Endodermal cell (in vitro differentiated cells): Measurements from ENCODE around the gene DIPK1A. TPM values are rescaled to one million over a fixed set of nuclear protein-coding genes. Genes with fewer than 3 reads are reported as not detected.

Source experiments
- DNase-seq: peaks from one replicate; pipeline ENCODE4 v3.0.0-alpha.2; 2017
- H3K27ac ChIP-seq: 2 replicates; pipeline ENCODE4 v1.5.1; 2013; ENCODE audit warnings: mild to moderate bottlenecking, low read depth, low read length, moderate library complexity
- H3K27me3 ChIP-seq: 2 replicates; pipeline ENCODE4 v1.6.1; 2013; ENCODE audit warnings: mild to moderate bottlenecking, low read length, moderate library complexity; ENCODE audit not compliant: insufficient read depth, control insufficient read depth, poor library complexity, severe bottlenecking
- H3K36me3 ChIP-seq: 2 replicates; pipeline ENCODE4 v1.7.0; 2013; ENCODE audit warnings: mild to moderate bottlenecking, low read length, moderate library complexity; ENCODE audit not compliant: control insufficient read depth, insufficient read depth
- H3K4me1 ChIP-seq: one replicate; pipeline ENCODE4 v1.7.0; 2013; ENCODE audit warnings: low read length; ENCODE audit not compliant: control insufficient read depth, insufficient read depth
- H3K4me3 ChIP-seq: 2 replicates; pipeline ENCODE4 v1.5.1; 2013; ENCODE audit warnings: mild to moderate bottlenecking, low read length, moderate library complexity
- H3K9ac ChIP-seq: 2 replicates; pipeline ENCODE4 v1.6.1; 2013; ENCODE audit warnings: mild to moderate bottlenecking, low read length, moderate library complexity; ENCODE audit not compliant: poor library complexity, severe bottlenecking; ENCODE audit errors: extremely low read depth
- H3K9me3 ChIP-seq: 2 replicates; pipeline ENCODE4 v1.6.1; 2013; ENCODE audit warnings: mild to moderate bottlenecking, low read length, moderate library complexity; ENCODE audit not compliant: control insufficient read depth
- H3K27ac Mint-ChIP-seq: 2 replicates; pipeline ENCODE4 v1.8.0; 2020; ENCODE audit warnings: mixed read lengths
- H3K27me3 Mint-ChIP-seq: 2 replicates; pipeline ENCODE4 v1.8.0; 2021; ENCODE audit warnings: mild to moderate bottlenecking, mixed read lengths; ENCODE audit not compliant: insufficient read depth
- H3K36me3 Mint-ChIP-seq: 2 replicates; pipeline ENCODE4 v1.8.0; 2020; ENCODE audit warnings: low read depth, mixed read lengths
- H3K4me1 Mint-ChIP-seq: 2 replicates; pipeline ENCODE4 v1.8.0; 2020; ENCODE audit warnings: mixed read lengths
- H3K4me3 Mint-ChIP-seq: 2 replicates; pipeline ENCODE4 v1.8.0; 2020; ENCODE audit warnings: mild to moderate bottlenecking, moderate library complexity, mixed read lengths
- H3K9me3 Mint-ChIP-seq: 2 replicates; pipeline ENCODE4 v1.8.0; 2020; ENCODE audit warnings: mild to moderate bottlenecking, mixed read lengths
- CTCF ChIP-seq: fragments of 200-600 bp; sonication (generic); conservative IDR thresholded peaks from 2 replicates; pipeline ENCODE4 v1.5.0; 2021; ENCODE audit warnings: antibody characterized with exemption, mild to moderate bottlenecking
- WGBS, 2 experiments: methylation state at CpG; one replicate each; pipeline versions ENCODE4 v1.1.5 to v1.1.7; 2013; ENCODE audit warnings: missing lambda C conversion rate in 2 of 2, mixed read lengths in 1 of 2; ENCODE audit not compliant: insufficient coverage in 1 of 2, insufficient read length in 1 of 2; 5-methylcytosine and 5-hydroxymethylcytosine counted together
- total RNA-seq, 2 donors: library from RNA; stranded (reverse); fragmentation: NEBNext Ultra II Directional in 1 of 2; extraction: Animal tissue kit (Norgen Biotek cat#: 25700) in 1 of 2; gene quantifications; 2 replicates in 1 of 2; 3 replicates in 1 of 2; pipeline ENCODE4 v1.2.1, GENCODE V29; 2021

Gene DIPK1A
- total RNA-seq, 2 donors from 2014 or later: 4.0 to 6.6 TPM

GRCh38 chr1:92808381-92808780 is 152.9 kb downstream of the DIPK1A start:
- H3K4me1 Mint-ChIP-seq: peaks cover 5% of the 10 kb centered on the region

GRCh38 chr1:92805216-92805615 is 156.0 kb downstream of the DIPK1A start:
- Mint-ChIP-seq H3K36me3 (peaks cover 6% of the 10 kb centered on the region), H3K27ac (peak overlapping the region; percentile 80)
- peak overlapping the region; percentile 18 for H3K9ac ChIP-seq

More at GRCh38 chr1:92808381-92808780, 152.9 kb downstream of the DIPK1A start:
- Mint-ChIP-seq H3K27me3 (peaks cover 4% of the 10 kb centered on the region), H3K36me3 (peaks cover 6% of the 10 kb centered on the region), H3K27ac (no peak overlapping the region), H3K9me3 (peaks cover 14% of the 10 kb centered on the region), H3K4me3 (no peak overlapping the region)
- Histone ChIP-seq H3K4me1 (no peaks in the 10 kb centered on the region), H3K9ac (no peak overlapping the region), H3K27me3 (no peaks in the 10 kb centered on the region), H3K36me3 (no peaks in the 10 kb centered on the region), H3K4me3 (no peak overlapping the region), H3K9me3 (peaks cover 9% of the 10 kb centered on the region), H3K27ac (no peak overlapping the region)
- no peak for DNase-seq
- TF ChIP-seq CTCF: no peak

GRCh38 chr1:92804721-92805201 is 156.5 kb downstream of the DIPK1A start:
- Histone ChIP-seq H3K4me1 (no peaks in the 10 kb centered on the region), H3K4me3 (peak overlapping the region; percentile 10), H3K9ac (peak overlapping the region; percentile 18), H3K27me3 (no peaks in the 10 kb centered on the region), H3K36me3 (no peaks in the 10 kb centered on the region), H3K27ac (no peak overlapping the region), H3K9me3 (peaks cover 9% of the 10 kb centered on the region)
- H3K4me3 Mint-ChIP-seq: no peak overlapping the region
- H3K9me3 Mint-ChIP-seq: peaks cover 14% of the 10 kb centered on the region
- peaks cover 6% of the 10 kb centered on the region for H3K36me3 Mint-ChIP-seq
- peaks cover 4% of the 10 kb centered on the region for H3K27me3 Mint-ChIP-seq
- H3K4me1 Mint-ChIP-seq: peaks cover 5% of the 10 kb centered on the region
- peak; percentile 79 for DNase-seq
- H3K27ac Mint-ChIP-seq: peak overlapping the region; percentile 80
- WGBS, 2 experiments: 65 to 83% methylated on average over 7 of the region's 7 CpGs
- no peak for TF ChIP-seq CTCF

More at GRCh38 chr1:92805216-92805615, 156.0 kb downstream of the DIPK1A start:
- peaks cover 4% of the 10 kb centered on the region for H3K27me3 Mint-ChIP-seq
- no peak overlapping the region for H3K4me3 Mint-ChIP-seq
- TF ChIP-seq CTCF: no peak
- Histone ChIP-seq H3K9me3 (peaks cover 9% of the 10 kb centered on the region), H3K27ac (no peak overlapping the region), H3K4me3 (peak overlapping the region; percentile 10), H3K27me3 (no peaks in the 10 kb centered on the region), H3K4me1 (no peaks in the 10 kb centered on the region), H3K36me3 (no peaks in the 10 kb centered on the region)
- peaks cover 14% of the 10 kb centered on the region for H3K9me3 Mint-ChIP-seq
- no peak for DNase-seq
- peaks cover 5% of the 10 kb centered on the region for H3K4me1 Mint-ChIP-seq
- WGBS, 2 experiments: 90 to 100% methylated on average over 1 of the region's 1 CpG
